K562 (cell line): ENCODE measurements around the gene LLPH. TPM values are rescaled to one million over a fixed set of nuclear protein-coding genes. Genes with fewer than 3 reads are reported as not detected.

Source experiments
- CBX1 ChIP-seq: sonication (generic); IDR thresholded peaks from 2 replicates; pipeline ENCODE4 v1.6.1; 2016; ENCODE audit warnings: antibody characterized with exemption, low read depth, mild to moderate bottlenecking
- DLX4 ChIP-seq: fragments of 250-450 bp; sonication (Bioruptor Pico); IDR thresholded peaks from 2 replicates; pipeline ENCODE4 v1.6.1; 2021; ENCODE audit warnings: mild to moderate bottlenecking
- ETV6 ChIP-seq, 3 experiments: fragments of 150-350 bp in 1 of 3; sonication (generic) in 1 of 3; formaldehyde crosslinking in 1 of 3; IDR thresholded peaks; 2 replicates each; pipeline versions ENCODE4 v1.6.1 to v1.8.0; 2014 to 2022; ENCODE audit warnings: borderline replicate concordance in 2 of 3, low read depth in 2 of 3, antibody characterized with exemption in 1 of 3, low read length in 1 of 3, mild to moderate bottlenecking in 1 of 3, missing genetic modification reagents in 1 of 3
- FOXA1 ChIP-seq: fragments of 450-650 bp; IDR thresholded peaks from 2 replicates; pipeline ENCODE4 v1.6.1; 2016; ENCODE audit warnings: mild to moderate bottlenecking, borderline replicate concordance
- HDGF ChIP-seq: fragments of 450-650 bp; IDR thresholded peaks from 2 replicates; pipeline ENCODE4 v1.6.1; 2016
- IRF9 ChIP-seq: fragments of 450-650 bp; IDR thresholded peaks from 2 replicates; pipeline ENCODE4 v1.6.1; 2016; ENCODE audit warnings: missing biosample characterization, missing genetic modification characterization
- NCOA2 ChIP-seq, 2 experiments: fragments of 450-650 bp; IDR thresholded peaks; 2 replicates each; pipeline ENCODE4 v1.6.1; 2018; ENCODE audit warnings: mild to moderate bottlenecking in 2 of 2, moderate library complexity in 1 of 2; ENCODE audit not compliant: partially characterized antibody in 2 of 2
- RBM22 ChIP-seq: fragments of 200-400 bp; formaldehyde crosslinking; IDR thresholded peaks from 2 replicates; pipeline ENCODE4 v1.6.1; 2018; ENCODE audit warnings: low read length, low read depth; ENCODE audit not compliant: poor library complexity, severe bottlenecking
- SRSF9 ChIP-seq: fragments of 200-400 bp; formaldehyde crosslinking; IDR thresholded peaks from 2 replicates; pipeline ENCODE4 v1.6.1; 2017; ENCODE audit warnings: low read depth, low read length, borderline replicate concordance
- TSC22D4 ChIP-seq: fragments of 450-650 bp; IDR thresholded peaks from 2 replicates; pipeline ENCODE4 v1.6.1; 2016; ENCODE audit warnings: missing genetic modification characterization, missing biosample characterization, control low read depth
- ZNF639 ChIP-seq, 2 experiments: fragments of 200-800 bp in 1 of 2; sonication (Bioruptor generic) in 1 of 2; sonication (generic) in 1 of 2; formaldehyde crosslinking in 1 of 2; IDR thresholded peaks in 1 of 2; conservative IDR thresholded peaks in 1 of 2; 2 replicates each; pipeline versions ENCODE4 v1.5.0 to v1.6.1; 2016 to 2020; ENCODE audit warnings: missing compliant biosample characterization in 1 of 2, missing genetic modification characterization in 1 of 2, missing genetic modification reagents in 1 of 2
- ZNF830 ChIP-seq: fragments of 250-450 bp; sonication (Bioruptor Pico); IDR thresholded peaks from 2 replicates; pipeline ENCODE4 v1.5.0; 2021; ENCODE audit warnings: mild to moderate bottlenecking
- polyA plus RNA-seq, 8 experiments: library from polyadenylated mRNA; depleted of rRNA in 4 of 8; stranded (reverse) in 5 of 8; unstranded in 3 of 8; fragments of >200 nt; fragmentation: Nextera tagmentation in 2 of 8; fragmentation: Illumina TruSeq in 1 of 8; extraction: Ambion mirVana in 2 of 8; extraction: Trizol in 1 of 8; gene quantifications; 2 replicates each; pipeline versions ENCODE4 v1.2.1 to v1.2.3, GENCODE V29; 2011 to 2014; ENCODE audit warnings: inconsistent platforms in 1 of 8, missing spikeins in 1 of 8
- total RNA-seq, 7 experiments: library from RNA; depleted of rRNA in 6 of 7; stranded (reverse); fragments of >200 nt in 6 of 7; fragmentation: Illumina TruSeq in 2 of 7; extraction: Trizol in 2 of 7; gene quantifications; 2 replicates each; pipeline versions ENCODE4 v1.2.1 to v1.2.3, GENCODE V29; 2011 to 2021; ENCODE audit warnings: low replicate concordance in 1 of 7

The LLPH gene
- total and polyA plus RNA-seq, 9 of the 15 experiments (the other 6 are each of a cell fraction or from before 2014, with no cell fraction given): 19.1 to 87.3 (median 59.6) TPM

GRCh38 chr12:66071549-66071948, 59.0 kb downstream of the LLPH start (continued):
- TF ChIP-seq ETV6 (IDR thresholded peaks at IDR 0.05; ENCODE audit: borderline replicate concordance in 1 of 2, low read depth in 2 of 2, low read length in 1 of 2): no peak
- TF ChIP-seq ETV6 (CRISPR knock-in tag; IDR thresholded peaks at IDR 0.05; ENCODE audit: borderline replicate concordance): no peak
- TF ChIP-seq FOXA1: no peak
- TF ChIP-seq DLX4 (CRISPR knock-in tag): no peak
- no peak for TF ChIP-seq IRF9 (tag)
- TF ChIP-seq SRSF9: no peak
- no peak for TF ChIP-seq TSC22D4 (tag)
- TF ChIP-seq ZNF830 (CRISPR knock-in tag): no peak
- no peak for TF ChIP-seq NCOA2 (IDR thresholded peaks at IDR 0.05; ENCODE audit: partially characterized antibody in 2 of 2)
- TF ChIP-seq CBX1: no peak
- no peak for TF ChIP-seq RBM22
- no peak for TF ChIP-seq HDGF
- no peak for TF ChIP-seq ZNF639 (CRISPR knock-in tag; conservative IDR thresholded peaks at IDR 0.05 in 1 of 2, IDR thresholded peaks at IDR 0.05 in 1 of 2)
